ENCODE data around the gene MDH2. TPM values are rescaled to one million over a fixed set of nuclear protein-coding genes. Genes with fewer than 3 reads are reported as not detected.
"Not testable (repeated sequence)": the region's sequence is repeated elsewhere in the genome, so short reads cannot be mapped to it uniquely, and the experiment has no call there.

MDH2 gene
- total RNA-seq, 1 donor from 2014 or later = 376 TPM

DNA sequence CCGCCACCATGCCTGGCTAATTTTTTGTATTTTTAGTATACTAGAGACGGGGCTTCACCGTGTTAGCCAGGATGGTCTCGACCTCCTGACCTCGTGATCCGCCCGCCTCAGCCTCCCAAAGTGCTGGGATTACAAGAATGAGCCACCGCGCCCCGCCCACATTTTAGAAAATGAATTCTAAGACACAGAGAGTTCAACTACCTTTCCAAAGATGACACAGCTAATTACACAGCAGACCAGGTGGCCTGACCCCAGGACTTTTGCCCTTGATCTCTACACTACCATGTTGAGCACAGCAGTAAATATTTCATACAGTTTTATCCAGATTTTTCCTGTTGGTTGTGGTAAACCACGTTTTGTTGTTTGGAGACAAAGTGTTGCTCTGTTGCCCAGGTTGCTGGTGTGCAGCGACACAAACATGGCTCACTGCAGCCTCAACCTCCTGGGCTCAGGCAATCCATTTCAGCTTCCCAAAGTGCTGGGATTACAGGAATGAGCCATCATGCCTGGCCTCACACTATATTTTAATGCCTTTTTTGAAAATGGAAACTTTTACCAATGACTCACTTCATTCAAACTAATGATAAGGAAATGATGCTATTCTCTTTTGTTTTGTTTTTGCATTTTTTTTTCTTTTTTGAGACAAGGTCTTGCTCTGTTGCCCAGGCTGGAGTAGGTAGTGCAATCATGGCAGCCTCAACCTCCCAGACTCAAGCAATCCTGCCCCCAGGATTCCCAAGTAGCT is 54.0 kb downstream of the MDH2 start:
- intact Hi-C loops (cut with DNase I); DNase-seq (ENCODE audit: low spot score): not testable (repeated sequence)

- DNase-seq (ENCODE audit: low spot score); intact Hi-C loops (cut with DNase I): not testable (repeated sequence)
These were observed 55.9 kb downstream of the MDH2 start for GRCh38 chr7:76103788-76104187.

DNA sequence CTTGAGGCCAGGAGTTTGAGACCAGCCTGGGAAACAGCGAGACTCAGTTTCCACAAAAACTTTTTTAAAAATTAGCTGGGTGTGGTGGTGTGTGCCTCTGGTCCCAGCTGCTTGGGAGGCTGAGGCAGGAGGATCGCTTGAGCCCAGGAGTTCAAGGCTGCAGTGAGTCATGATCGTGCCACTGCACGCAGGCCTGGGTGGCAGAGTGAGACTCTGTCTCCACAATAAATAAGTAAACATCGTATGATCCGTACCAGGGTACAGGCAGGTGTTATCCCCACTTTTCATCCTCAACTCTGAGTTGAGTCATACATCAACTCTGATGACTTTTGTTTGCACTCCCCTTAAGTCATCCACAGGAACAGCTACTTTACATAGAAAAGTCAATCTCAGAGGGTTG is 58.2 kb downstream of the MDH2 start:
- not testable (repeated sequence) for DNase-seq (ENCODE audit: low spot score)

GRCh38 chr7:76106893-76107292 is 59.0 kb downstream of the MDH2 start:
- no peak for DNase-seq (ENCODE audit: low spot score)
- intact Hi-C loops (cut with DNase I) = no loop called here

More for the DNA sequence above, 58.2 kb downstream of the MDH2 start:
- intact Hi-C loops (cut with DNase I) = not testable (repeated sequence)

DNA sequence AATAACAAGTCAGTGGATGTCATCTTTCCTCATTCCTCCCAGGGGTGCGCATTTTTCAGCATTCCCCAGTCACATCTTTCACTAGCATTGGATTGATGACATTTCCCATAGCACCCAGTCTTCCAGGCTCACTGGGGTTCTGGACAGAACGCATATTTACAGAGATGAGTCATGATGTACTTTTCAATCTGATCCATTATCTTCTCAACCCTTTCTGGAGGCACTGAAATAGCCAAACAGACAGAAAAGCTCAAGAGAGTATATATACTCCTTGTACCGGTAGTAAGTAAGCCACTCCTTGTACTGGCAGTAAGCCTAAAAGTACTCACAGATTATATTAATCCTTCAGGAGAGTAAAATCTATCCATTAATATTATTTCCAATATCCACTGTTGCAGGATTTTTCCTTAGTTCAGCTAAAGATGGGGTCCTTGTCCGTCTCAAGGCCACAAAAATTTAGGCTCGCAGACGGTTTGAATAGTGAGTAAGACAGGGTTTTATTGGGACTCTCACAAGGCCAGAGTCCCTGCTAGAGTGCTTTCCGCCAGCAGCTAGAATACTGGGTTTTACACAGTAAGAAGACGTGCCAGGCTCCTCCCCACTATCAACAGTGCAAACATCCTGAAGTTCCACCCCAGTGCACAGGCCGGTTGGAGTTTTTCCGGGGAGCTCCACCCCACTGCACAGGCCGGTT is 60.8 kb downstream of the MDH2 start:
- intact Hi-C loops (cut with DNase I) = no loop called here
- no peak for DNase-seq (ENCODE audit: low spot score)

DNA sequence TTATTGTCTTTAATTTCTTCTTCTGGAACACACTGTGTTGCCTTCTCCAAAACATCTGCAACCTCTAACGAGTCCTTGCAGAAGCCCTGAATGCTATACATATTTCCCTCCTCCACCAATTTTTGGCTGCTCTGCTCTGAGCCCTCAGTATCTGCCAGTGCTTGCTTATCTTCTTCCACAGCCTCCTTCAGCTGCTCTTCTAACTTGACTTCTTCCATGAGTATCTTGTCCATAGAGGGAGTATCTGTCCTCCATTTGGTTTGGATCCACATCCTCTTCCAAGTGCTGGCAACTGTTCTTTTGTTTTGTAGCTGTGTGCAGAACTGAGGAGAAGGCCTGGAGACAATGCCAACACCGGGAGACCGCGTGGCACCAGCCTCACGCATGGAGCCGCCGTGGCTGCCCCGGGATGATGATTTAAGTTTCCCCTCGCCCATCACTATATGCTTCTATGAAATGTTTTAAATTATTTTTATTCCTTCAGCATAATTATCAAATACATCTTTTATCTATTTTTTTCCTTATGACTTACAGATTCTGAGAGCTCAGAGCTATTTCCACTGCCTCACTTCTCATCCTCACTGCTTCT is 65.2 kb downstream of the MDH2 start:
- not testable (repeated sequence) for DNase-seq (ENCODE audit: low spot score)

DNA sequence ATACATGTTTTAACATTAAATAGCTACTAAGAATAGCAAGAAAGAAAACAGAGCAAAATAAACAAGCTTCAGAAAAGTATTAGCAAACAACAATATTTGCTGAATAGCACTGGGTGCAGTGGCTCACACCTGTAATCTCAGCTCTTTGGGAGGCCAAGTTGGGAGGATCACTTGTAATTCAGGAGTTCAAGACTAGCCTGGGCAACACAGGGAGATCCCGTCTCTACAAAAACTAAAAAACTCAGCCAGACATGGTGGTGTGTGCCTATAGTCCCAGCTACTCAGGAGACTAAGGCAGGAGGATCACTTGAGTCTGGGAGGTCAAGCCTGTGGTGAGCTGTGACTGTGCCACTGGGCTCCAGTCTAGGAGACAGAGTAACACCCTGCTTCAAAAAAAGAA is 66.8 kb downstream of the MDH2 start:
- DNase-seq (ENCODE audit: low spot score); intact Hi-C loops (cut with DNase I): not testable (repeated sequence)

More for the DNA sequence above, 65.2 kb downstream of the MDH2 start:
- intact Hi-C loops (cut with DNase I) = not testable (repeated sequence)

Other genes with a start within 250 kb of the MDH2 start
- gene CCL24, start 234.3 kb upstream of the MDH2 start, total RNA-seq = not detected
- gene RHBDD2, start 169.1 kb upstream of the MDH2 start, total RNA-seq = 33.6 TPM
- 39.7 TPM for gene POR, start 133.0 kb upstream of the MDH2 start, total RNA-seq
- 138 TPM for gene TMEM120A, start 53.5 kb upstream of the MDH2 start, total RNA-seq
- gene STYXL1, start 106 bp upstream of the MDH2 start, total RNA-seq = 16.1 TPM
- 7.6 TPM for gene SRRM3, start 153.8 kb downstream of the MDH2 start, total RNA-seq